GM18867 (cell line): ENCODE data around the gene TRIM3.
A peak's percentile ranks its signal among the peaks of the same experiment; 100 is the strongest.

Experiments used
- ATAC-seq: cut with Tn5 transposase; IDR thresholded peaks from one replicate; pipeline ENCODE4 v1.9.1; 2021; ENCODE audit warnings: mild to moderate bottlenecking, moderate library complexity; ENCODE audit not compliant: unreplicated experiment

Gene TRIM3

GRCh38 chr11:6404342-6405051 is 69.2 kb downstream of the TRIM3 start:
- no peak for ATAC-seq

- no peak for ATAC-seq
Measured at GRCh38 chr11:6403539-6403938, 70.2 kb downstream of the TRIM3 start.

- peak; percentile 81 for ATAC-seq
Measured at GRCh38 chr11:6402561-6402981, 71.2 kb downstream of the TRIM3 start.

- ATAC-seq, result peak; percentile 48
Measured at GRCh38 chr11:6402061-6402470, 71.7 kb downstream of the TRIM3 start.

DNA sequence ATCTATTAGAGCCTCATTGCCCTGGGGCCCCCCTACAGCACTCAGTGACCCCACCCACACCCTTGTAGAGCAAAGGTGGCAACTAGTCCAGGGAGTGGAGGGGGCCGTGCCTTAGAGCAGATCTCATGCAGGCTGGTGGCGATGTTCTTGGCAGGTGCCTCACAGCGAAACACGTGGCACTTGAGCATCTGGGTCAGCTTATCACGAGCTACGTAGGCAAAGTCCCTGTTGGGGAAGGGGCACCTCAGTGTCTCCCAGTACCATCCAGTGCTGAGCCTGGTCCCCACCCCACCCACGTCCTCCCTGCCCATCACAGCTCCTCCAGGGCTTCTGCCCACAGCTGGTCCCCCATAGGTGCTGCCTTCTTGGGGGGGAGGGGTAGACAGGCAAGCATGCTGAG is 72.3 kb downstream of the TRIM3 start:
- ATAC-seq, result no peak

GRCh38 chr11:6400431-6401345 is 73.1 kb downstream of the TRIM3 start:
- no peak for ATAC-seq
